ENCODE measurements around the gene ENGASE.
A peak's percentile ranks its signal among the peaks of the same experiment; 100 is the strongest.

ENGASE gene

DNA sequence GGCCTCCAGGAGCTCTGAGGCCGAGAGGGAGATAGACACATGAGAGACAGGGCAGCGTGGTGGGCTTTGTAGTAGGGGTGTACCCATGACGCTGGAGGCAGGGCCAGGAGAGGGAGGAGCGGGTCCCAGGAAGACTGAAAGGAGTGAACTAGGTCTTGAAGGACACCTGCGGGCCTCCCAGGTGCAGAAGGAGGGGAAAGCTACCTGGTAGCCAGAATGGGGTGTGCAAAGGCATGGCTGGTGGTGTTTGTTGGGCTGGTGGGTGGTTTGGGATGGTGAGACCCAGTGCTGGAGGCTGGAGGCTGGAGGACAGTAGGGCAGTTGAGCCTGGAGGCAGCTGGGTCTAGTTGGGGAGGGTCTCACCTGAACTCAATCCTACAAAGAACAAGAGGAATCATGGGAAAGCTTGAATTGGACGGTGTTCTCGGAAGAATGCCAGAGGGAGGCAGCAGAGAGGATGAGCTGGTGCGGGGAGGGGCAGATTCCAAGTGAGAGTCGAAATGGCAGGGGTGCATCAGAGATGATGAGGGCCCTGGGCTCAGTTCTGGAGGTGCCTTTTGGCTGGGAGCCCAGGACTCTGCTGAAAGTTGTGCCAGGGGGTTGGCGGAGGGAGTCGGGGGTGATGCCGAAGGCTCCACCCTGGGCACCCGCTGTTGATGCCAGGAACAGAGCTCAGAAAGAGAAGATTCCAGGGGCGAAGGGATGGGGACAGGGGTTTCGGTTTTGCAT, 29.5 kb upstream of the ENGASE start:
- H3K79me2 ChIP-seq (ENCODE audit: insufficient read depth, low read length) = no peaks in the 10 kb centered on the region

DNA sequence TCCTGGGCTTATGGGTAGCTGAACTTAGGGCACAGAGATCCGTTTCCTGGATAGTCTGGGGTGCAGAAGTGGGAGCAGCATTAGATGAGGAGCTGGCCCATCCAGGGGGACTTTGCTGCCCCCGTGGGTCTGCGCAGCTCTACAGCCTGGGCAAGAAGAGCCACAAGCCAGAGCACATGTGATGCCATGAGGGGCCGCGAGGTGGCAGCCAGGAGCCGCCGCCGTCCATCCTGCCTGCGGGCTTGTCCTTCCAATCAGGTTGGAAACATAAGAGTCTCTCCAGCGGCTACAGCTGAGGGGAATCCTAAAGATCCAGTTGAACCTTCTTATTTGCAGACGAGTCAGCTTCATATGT, 28.8 kb upstream of the ENGASE start:
- no peak overlapping the region for H3K9ac ChIP-seq (ENCODE audit: low read length)
- no peak for TF ChIP-seq EZH2 (IDR thresholded peaks at IDR 0.05; ENCODE audit: borderline replicate concordance, low read length)
- TF ChIP-seq, protein P1, sequence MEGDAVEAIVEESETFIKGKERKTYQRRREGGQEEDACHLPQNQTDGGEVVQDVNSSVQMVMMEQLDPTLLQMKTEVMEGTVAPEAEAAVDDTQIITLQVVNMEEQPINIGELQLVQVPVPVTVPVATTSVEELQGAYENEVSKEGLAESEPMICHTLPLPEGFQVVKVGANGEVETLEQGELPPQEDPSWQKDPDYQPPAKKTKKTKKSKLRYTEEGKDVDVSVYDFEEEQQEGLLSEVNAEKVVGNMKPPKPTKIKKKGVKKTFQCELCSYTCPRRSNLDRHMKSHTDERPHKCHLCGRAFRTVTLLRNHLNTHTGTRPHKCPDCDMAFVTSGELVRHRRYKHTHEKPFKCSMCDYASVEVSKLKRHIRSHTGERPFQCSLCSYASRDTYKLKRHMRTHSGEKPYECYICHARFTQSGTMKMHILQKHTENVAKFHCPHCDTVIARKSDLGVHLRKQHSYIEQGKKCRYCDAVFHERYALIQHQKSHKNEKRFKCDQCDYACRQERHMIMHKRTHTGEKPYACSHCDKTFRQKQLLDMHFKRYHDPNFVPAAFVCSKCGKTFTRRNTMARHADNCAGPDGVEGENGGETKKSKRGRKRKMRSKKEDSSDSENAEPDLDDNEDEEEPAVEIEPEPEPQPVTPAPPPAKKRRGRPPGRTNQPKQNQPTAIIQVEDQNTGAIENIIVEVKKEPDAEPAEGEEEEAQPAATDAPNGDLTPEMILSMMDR (IDR thresholded peaks at IDR 0.05; ENCODE audit: low read length) = peak; percentile 86
- no peak overlapping the region for H2AFZ ChIP-seq (ENCODE audit: low read length)
- H3K36me3 ChIP-seq (ENCODE audit: insufficient read depth, low read length) = no peaks in the 10 kb centered on the region
- H3K9me2 ChIP-seq (ENCODE audit: low read depth, low read length) = no peaks in the 10 kb centered on the region
- no peaks in the 10 kb centered on the region for H3K4me1 ChIP-seq (ENCODE audit: insufficient read depth, low read length, severe bottlenecking)
- H3K27ac ChIP-seq (ENCODE audit: low read depth, low read length, poor library complexity, severe bottlenecking) = no peak overlapping the region
- H3K4me2 ChIP-seq (ENCODE audit: low read length) = no peak overlapping the region
- no peaks in the 10 kb centered on the region for H3K9me3 ChIP-seq (ENCODE audit: low read length)
- H4K20me1 ChIP-seq (ENCODE audit: insufficient read depth, low read length) = no peaks in the 10 kb centered on the region
- no peak overlapping the region for H3K4me3 ChIP-seq (ENCODE audit: low read depth, low read length, poor library complexity, severe bottlenecking)
- no peaks in the 10 kb centered on the region for H3K27me3 ChIP-seq (ENCODE audit: insufficient read depth, low read length)
- H3K79me2 ChIP-seq (ENCODE audit: insufficient read depth, low read length) = no peaks in the 10 kb centered on the region
- no peaks in the 10 kb centered on the region for H3F3A ChIP-seq (ENCODE audit: insufficient read depth, low read length)

More for the DNA sequence above, 29.5 kb upstream of the ENGASE start:
- Histone ChIP-seq H3K9ac (ENCODE audit: low read length) (no peak overlapping the region), H3K9me2 (ENCODE audit: low read depth, low read length) (no peaks in the 10 kb centered on the region), H2AFZ (ENCODE audit: low read length) (no peak overlapping the region), H3K9me3 (ENCODE audit: low read length) (no peaks in the 10 kb centered on the region), H3F3A (ENCODE audit: insufficient read depth, low read length) (no peaks in the 10 kb centered on the region), H3K4me3 (ENCODE audit: low read depth, low read length, poor library complexity, severe bottlenecking) (no peak overlapping the region), H3K4me1 (ENCODE audit: insufficient read depth, low read length, severe bottlenecking) (no peaks in the 10 kb centered on the region), H3K27ac (ENCODE audit: low read depth, low read length, poor library complexity, severe bottlenecking) (no peak overlapping the region), H3K4me2 (ENCODE audit: low read length) (no peak overlapping the region), H4K20me1 (ENCODE audit: insufficient read depth, low read length) (no peaks in the 10 kb centered on the region), H3K36me3 (ENCODE audit: insufficient read depth, low read length) (no peaks in the 10 kb centered on the region), H3K27me3 (ENCODE audit: insufficient read depth, low read length) (no peaks in the 10 kb centered on the region)
- no peak for TF ChIP-seq EZH2 (IDR thresholded peaks at IDR 0.05; ENCODE audit: borderline replicate concordance, low read length)
- TF ChIP-seq, protein P1 (IDR thresholded peaks at IDR 0.05; ENCODE audit: low read length) = no peak

DNA sequence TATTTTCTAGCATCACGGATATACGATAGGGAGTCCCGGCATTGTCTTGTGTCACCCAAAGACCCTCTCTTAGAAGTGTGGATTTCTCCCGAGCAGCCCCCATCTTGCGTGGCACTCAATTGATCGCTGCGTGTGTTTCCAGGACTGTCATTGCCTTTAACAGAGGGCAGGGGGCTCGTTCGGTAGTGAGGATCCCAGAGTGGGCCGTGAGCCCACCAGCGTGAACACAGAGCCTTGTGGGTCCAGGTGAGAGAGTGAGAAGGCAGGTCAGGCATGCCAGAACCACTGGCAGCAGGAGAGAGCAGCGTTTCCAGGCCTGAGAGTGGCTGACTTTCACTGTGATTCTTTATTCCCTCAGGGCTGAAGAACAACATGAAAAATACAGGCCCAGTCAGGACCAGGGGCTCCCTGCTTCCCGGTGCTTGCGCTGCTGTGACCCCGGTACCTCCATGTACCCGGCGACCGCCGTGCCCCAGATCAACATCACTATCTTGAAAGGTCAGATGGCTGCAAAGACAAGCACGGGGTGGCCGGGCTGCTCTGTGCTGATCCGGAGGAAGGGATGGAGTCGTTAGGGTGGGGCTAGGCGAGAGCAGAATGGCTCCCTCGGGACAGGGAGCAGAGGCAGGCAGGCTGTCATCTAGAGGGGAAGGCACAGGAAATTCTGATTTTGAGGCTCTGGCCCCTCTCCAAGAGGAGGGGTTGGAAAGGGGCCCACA, 28.3 kb upstream of the ENGASE start:
- Histone ChIP-seq H2AFZ (ENCODE audit: low read length) (no peak overlapping the region), H3K9ac (ENCODE audit: low read length) (no peak overlapping the region), H3K9me3 (ENCODE audit: low read length) (no peaks in the 10 kb centered on the region), H3K4me2 (ENCODE audit: low read length) (no peak overlapping the region), H3K9me2 (ENCODE audit: low read depth, low read length) (no peaks in the 10 kb centered on the region), H3K27ac (ENCODE audit: low read depth, low read length, poor library complexity, severe bottlenecking) (no peak overlapping the region), H4K20me1 (ENCODE audit: insufficient read depth, low read length) (no peaks in the 10 kb centered on the region), H3K4me1 (ENCODE audit: insufficient read depth, low read length, severe bottlenecking) (no peaks in the 10 kb centered on the region), H3K27me3 (ENCODE audit: insufficient read depth, low read length) (no peaks in the 10 kb centered on the region), H3K36me3 (ENCODE audit: insufficient read depth, low read length) (no peaks in the 10 kb centered on the region), H3K4me3 (ENCODE audit: low read depth, low read length, poor library complexity, severe bottlenecking) (no peak overlapping the region), H3F3A (ENCODE audit: insufficient read depth, low read length) (no peaks in the 10 kb centered on the region), H3K79me2 (ENCODE audit: insufficient read depth, low read length) (no peaks in the 10 kb centered on the region)
- TF ChIP-seq, protein P1 (IDR thresholded peaks at IDR 0.05; ENCODE audit: low read length) = no peak

Measured in OCI-LY1 (cell line).